ENCODE data around the gene ASB18.

ASB18 gene

GRCh38 chr2:236161531-236161930 is 102.7 kb downstream of the ASB18 start:
- no peak for DNase-seq

GRCh38 chr2:236161082-236161462 is 103.1 kb downstream of the ASB18 start:
- no peak for DNase-seq

GRCh38 chr2:236160366-236161081 is 103.7 kb downstream of the ASB18 start:
- no peak for DNase-seq

GRCh38 chr2:236159778-236160170 is 104.4 kb downstream of the ASB18 start:
- no peak for DNase-seq

- no peak for DNase-seq
These were observed 105.0 kb downstream of the ASB18 start for GRCh38 chr2:236158969-236159777.

- DNase-seq: no peak
These were observed 106.2 kb downstream of the ASB18 start for GRCh38 chr2:236157815-236158498.

- DNase-seq: no peak
These were observed 106.8 kb downstream of the ASB18 start for GRCh38 chr2:236157366-236157765.

- DNase-seq: no peak
These were observed 107.4 kb downstream of the ASB18 start for GRCh38 chr2:236156860-236157194.

- DNase-seq: no peak
These were observed 107.9 kb downstream of the ASB18 start for GRCh38 chr2:236156095-236156859.

- no peak for DNase-seq
These were observed 108.8 kb downstream of the ASB18 start for GRCh38 chr2:236155406-236155805.

- no peak for DNase-seq
These were observed 117.8 kb downstream of the ASB18 start for GRCh38 chr2:236146436-236146835.

- DNase-seq: no peak
These were observed 120.4 kb downstream of the ASB18 start for GRCh38 chr2:236143811-236144210.

All from hematopoietic multipotent progenitor cell treated with erythropoietin and hydrocortisone succinate and interleukin-3 and kit ligand, for 6 days (in vitro differentiated cells).